PC-3 (cell line): ENCODE data around the gene CPD.

Experiments used
- CTCF ChIP-seq: fragments of 300-600 bp; sonication (generic); conservative IDR thresholded peaks from 2 replicates; pipeline ENCODE4 v1.5.1; 2017; ENCODE audit warnings: antibody characterized with exemption, low read depth, mild to moderate bottlenecking, low read length
- EZH2phosphoT487 ChIP-seq: fragments of 300-600 bp; sonication (generic); IDR thresholded peaks from 2 replicates; pipeline ENCODE4 v1.6.1; 2018; ENCODE audit warnings: mild to moderate bottlenecking, antibody characterized with exemption, low read length, borderline replicate concordance

GRCh38 chr17:30391534-30391933 lies 12.8 kb downstream of the CPD start:
- TF ChIP-seq CTCF = no peak
- no peak for TF ChIP-seq EZH2phosphoT487
